ENCODE measurements around the gene GRIN3A.

DNA sequence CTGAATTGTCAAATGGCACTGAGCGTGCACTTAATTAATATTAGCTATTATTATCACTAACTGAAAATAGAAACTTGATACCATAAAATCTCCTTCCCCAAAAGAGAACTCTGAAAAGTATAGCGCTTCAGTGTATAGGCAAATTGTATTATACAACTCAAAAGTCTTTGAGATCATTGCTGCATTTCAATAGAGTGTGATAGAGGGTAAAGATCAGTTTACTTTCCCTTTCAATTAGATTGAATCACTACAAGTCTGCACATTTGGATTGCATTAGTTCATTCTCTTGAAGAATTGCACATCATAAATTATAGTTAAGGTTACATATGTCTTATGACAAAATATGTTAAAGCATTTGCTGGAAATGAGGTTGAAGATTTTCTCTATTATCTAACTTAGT, 13.4 kb upstream of the GRIN3A start:
- no peak for TF ChIP-seq EP300 (IDR thresholded peaks at IDR 0.05)
- TF ChIP-seq, protein P1, sequence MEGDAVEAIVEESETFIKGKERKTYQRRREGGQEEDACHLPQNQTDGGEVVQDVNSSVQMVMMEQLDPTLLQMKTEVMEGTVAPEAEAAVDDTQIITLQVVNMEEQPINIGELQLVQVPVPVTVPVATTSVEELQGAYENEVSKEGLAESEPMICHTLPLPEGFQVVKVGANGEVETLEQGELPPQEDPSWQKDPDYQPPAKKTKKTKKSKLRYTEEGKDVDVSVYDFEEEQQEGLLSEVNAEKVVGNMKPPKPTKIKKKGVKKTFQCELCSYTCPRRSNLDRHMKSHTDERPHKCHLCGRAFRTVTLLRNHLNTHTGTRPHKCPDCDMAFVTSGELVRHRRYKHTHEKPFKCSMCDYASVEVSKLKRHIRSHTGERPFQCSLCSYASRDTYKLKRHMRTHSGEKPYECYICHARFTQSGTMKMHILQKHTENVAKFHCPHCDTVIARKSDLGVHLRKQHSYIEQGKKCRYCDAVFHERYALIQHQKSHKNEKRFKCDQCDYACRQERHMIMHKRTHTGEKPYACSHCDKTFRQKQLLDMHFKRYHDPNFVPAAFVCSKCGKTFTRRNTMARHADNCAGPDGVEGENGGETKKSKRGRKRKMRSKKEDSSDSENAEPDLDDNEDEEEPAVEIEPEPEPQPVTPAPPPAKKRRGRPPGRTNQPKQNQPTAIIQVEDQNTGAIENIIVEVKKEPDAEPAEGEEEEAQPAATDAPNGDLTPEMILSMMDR (IDR thresholded peaks at IDR 0.05) = no peak
